ENCODE data around the gene ZNF609.

The ZNF609 gene

DNA sequence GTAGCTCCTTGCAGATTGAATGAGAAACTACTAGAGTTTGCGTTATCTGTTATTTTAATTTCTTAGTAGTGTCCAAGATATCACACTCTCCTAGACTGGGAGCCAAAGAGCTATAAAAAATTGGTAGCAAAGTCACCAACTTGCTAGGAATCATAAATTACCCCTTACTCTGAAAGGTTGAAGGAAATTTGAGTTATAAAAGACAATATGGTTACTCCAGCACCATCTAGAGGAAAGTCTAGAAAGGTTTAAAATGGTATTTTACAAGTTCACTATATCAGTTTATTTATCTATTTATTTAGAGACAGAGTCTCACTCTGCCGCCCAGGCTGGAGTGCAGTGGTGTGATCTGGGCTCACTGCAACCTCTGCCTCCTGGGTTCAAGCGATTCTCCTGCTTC is 193.4 kb downstream of the ZNF609 start:
- DNase-seq (ENCODE audit: low spot score) = no peak

- DNase-seq (ENCODE audit: low spot score) = no peak
These were observed 196.1 kb downstream of the ZNF609 start for GRCh38 chr15:64656508-64656907.

GRCh38 chr15:64665179-64665578 is 204.8 kb downstream of the ZNF609 start:
- DNase-seq (ENCODE audit: low spot score) = no peak

GRCh38 chr15:64667736-64668161 is 207.4 kb downstream of the ZNF609 start:
- DNase-seq (ENCODE audit: low spot score) = no peak

DNA sequence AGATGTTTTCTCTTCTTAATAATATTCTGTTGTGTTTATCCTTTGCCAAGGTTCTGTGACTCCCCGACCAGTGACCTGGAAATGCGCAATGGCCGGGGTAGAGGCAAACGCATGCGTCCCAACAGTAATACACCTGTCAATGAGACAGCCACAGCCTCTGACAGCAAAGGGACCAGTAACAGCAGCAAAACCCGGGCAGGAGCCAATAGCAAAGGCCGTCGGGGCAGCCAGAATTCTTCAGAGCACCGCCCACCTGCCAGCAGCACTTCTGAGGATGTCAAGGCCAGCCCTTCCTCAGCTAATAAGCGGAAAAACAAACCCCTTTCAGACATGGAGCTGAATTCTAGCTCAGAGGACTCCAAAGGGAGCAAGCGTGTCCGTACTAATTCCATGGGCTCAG is 213.5 kb downstream of the ZNF609 start:
- DNase-seq (ENCODE audit: low spot score) = no peak

GRCh38 chr15:64678126-64678819 is 217.9 kb downstream of the ZNF609 start:
- DNase-seq (ENCODE audit: low spot score) = no peak

DNA sequence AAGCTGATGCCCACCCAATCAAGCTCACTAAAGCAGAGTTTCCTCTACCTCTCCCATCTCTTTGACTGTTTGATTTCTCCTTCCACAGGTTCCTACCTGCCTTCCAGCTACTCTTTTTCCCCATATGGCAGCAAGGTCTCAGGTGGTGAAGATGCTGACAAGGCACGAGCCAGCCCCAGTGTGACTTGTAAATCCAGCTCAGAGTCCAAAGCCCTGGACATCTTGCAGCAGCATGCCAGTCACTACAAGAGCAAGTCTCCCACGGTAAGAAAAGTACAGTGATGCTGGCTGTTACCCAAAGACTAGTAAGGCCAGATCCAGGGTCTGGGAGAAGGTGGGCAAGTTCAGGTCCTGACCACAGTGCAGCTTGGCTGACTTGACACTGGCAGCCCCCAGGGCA is 219.7 kb downstream of the ZNF609 start:
- DNase-seq (ENCODE audit: low spot score) = no peak

GRCh38 chr15:64681424-64682024 is 221.1 kb downstream of the ZNF609 start:
- no peak for DNase-seq (ENCODE audit: low spot score)

DNA sequence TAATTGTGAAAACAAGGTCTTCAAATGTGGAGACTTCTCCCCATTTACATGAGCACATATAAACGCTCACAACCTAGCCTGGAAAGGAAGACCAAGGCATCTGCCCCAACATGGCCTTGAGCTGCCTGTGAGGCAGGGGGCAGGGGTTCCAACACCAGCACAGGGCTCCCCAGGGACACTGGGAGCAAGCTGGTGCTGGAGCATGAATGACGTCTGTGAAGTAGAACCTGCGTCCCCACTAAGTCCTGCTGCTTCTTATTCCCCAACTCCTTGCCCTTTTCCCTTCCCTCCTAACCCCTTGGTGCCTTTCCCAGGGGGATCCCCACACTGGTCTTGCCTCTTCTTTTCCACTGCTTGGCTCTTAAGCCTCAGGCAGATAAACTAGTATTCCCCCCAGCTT is 221.9 kb downstream of the ZNF609 start:
- DNase-seq (ENCODE audit: low spot score) = no peak

DNA sequence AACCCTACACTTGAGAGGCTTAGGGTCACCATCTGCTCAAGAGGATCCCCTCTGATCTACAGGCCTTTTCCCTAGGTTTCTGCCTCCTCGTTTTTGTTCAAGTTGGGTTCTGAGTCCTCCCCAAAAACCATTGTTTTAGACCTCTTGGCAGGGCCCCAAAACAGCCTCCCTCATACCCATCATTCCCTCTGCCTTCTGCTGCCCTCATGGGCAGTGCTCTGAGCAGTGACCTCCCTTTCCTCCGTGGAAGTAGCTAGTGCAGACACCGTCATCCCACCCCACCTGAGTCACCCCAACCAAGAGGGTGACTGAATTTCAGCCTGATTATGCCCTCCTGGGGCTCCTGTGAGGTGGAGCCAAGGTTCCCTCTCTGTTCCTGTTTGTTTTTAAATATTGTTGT is 223.0 kb downstream of the ZNF609 start:
- DNase-seq (ENCODE audit: low spot score) = no peak

DNA sequence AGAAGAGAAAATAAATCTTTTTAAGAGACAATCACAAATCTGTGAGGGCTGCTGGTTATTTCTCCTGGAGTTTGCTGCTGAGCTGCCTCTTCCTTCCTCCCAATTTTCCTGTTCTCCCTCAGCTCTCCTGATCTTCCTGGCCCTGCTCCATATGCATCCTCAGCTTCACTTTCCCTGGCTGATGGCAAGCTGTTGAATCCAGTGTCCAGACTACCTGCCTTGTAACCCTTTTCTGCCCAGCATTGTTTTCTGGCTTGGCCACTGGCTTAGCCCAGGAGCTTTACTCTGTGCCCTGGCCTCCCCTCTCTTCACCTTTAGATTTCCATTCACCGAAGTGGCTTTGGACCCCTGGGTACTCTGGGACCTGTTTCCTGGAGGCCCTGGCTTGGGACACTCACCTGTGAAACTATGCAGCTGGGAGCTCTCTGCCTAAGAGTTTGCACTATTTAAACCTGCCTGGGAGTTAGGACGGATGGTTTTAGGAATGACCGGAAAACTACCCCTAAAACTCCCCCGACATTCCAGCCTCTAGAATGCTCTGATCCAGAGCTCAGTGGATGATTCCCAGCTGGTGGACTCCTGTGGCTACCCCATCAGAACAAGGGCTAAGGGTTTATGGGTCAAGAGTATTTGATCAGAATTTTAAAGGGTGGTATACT is 225.0 kb downstream of the ZNF609 start:
- DNase-seq (ENCODE audit: low spot score) = no peak

GRCh38 chr15:64686130-64686735 is 225.9 kb downstream of the ZNF609 start:
- no peak for DNase-seq (ENCODE audit: low spot score)

DNA sequence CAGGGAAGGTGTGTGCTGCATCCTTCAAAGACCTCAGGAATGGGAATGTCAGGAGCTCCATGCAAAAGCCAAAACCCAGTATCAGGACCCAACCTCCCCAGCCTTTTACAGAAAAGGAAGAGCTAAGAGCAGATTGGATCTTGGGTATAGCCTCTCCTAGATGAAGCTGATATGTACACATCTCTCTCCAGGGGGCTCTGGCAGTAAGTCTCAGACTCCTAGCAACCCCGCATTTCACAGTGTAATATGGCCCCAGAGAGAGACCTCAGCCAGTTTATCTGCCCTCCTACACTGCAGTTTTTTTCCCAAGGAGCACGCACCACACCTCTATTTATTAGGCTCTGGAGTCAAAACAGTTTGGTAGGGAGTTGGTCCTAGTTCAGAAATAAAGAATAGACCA is 226.8 kb downstream of the ZNF609 start:
- no peak for DNase-seq (ENCODE audit: low spot score)

DNA sequence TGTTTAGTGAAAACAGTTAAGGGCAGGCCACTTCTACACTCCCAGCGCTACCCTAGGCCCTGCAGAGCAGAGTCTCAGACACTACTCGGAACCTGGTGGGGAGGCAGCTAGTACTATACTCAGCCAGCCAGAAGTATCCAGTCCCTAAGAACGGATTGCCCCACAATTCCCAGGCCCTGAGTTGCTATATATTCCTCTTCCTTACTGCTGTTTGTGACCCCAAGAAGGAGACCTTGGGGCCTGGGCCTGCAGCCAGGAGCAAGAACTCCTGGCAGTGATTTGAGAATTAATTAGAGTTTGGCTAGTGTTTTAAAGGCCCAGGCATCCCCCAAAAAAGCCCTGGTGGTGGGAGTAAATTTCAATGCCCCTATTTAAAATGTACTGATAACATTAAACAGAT is 227.3 kb downstream of the ZNF609 start:
- no peak for DNase-seq (ENCODE audit: low spot score)

GRCh38 chr15:64688770-64689169 is 228.4 kb downstream of the ZNF609 start:
- no peak for DNase-seq (ENCODE audit: low spot score)

DNA sequence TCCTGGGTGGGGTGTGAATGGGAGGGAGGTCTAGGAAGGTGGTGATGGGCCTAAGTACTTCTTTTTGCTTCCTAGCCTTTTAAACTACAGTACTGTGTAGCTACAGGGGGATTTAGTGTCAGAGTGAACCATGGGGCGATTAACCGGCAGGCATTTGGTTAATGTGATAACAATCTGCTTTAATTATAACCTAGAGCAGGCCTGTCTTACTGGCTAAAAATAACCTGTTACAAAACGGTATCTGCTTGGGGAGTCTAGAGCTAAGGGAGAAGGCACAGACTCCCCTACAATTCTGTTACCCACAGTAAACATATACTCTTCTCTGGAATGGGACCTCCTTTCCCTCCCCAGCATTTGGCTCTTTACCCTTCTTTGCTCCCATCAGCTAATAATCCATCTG is 229.6 kb downstream of the ZNF609 start:
- no peak for DNase-seq (ENCODE audit: low spot score)

GRCh38 chr15:64690578-64691296 is 230.4 kb downstream of the ZNF609 start:
- no peak for DNase-seq (ENCODE audit: low spot score)

DNA sequence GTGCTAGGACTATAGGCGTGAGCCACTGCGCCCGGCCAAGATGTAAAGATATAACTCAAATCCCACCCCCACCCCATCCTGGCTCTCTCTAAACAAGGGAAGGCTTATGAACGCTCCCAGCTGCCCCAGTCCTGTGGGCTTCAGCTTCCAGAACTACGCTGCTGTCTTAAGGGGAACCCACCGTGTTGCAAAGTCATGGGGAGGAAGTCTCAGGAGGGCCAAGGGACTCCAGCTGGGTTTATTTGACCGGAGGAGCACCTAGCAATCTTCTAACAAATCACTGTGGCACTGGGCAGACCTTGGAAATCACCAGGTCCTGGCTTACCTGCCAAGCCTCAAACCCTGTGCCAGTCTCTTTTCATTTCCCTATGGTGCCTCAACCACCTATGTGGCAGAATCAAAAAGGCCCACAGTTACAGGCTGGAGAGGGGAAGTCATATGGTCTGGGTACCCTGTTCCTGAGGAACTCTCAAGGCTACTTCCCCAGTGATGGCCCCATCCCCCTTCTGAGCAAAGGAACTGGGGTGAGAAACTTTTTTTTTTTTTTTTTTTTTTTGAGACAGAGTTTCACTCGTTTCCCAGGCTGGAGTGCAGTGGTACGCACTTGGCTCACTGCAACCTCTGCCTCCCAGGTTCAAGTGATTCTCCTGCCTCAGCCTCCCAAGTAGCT is 231.7 kb downstream of the ZNF609 start:
- no peak for DNase-seq (ENCODE audit: low spot score)

- no peak for DNase-seq (ENCODE audit: low spot score)
These were observed 232.8 kb downstream of the ZNF609 start for GRCh38 chr15:64693134-64693533.

- DNase-seq (ENCODE audit: low spot score) = peak; percentile 63
These were observed 234.4 kb downstream of the ZNF609 start for GRCh38 chr15:64694816-64695215.

GRCh38 chr15:64695561-64695992 is 235.2 kb downstream of the ZNF609 start:
- peak; percentile 63 for DNase-seq (ENCODE audit: low spot score)

- DNase-seq (ENCODE audit: low spot score) = no peak
These were observed 236.1 kb downstream of the ZNF609 start for GRCh38 chr15:64696481-64696880.
